HT-29 (cell line): ENCODE data around the gene C19orf12. TPM values are rescaled to one million over a fixed set of nuclear protein-coding genes. Genes with fewer than 3 reads are reported as not detected.

Experiments
- DNase-seq: peaks from one replicate; pipeline ENCODE4 v3.0.0-alpha.2; 2015; ENCODE audit warnings: low spot score
- total RNA-seq: library from RNA; depleted of rRNA; stranded (reverse); fragments of >200 nt; shearing (Covaris generic); gene quantifications from 2 replicates; pipeline ENCODE4 v1.2.3, GENCODE V29; 2014

The C19orf12 gene
- total RNA-seq, 1 experiment from 2014 or later, result 22.4 TPM

GRCh38 chr19:29697523-29698261 is 17.4 kb downstream of the C19orf12 start:
- no peak for DNase-seq

GRCh38 chr19:29696565-29696846 is 18.6 kb downstream of the C19orf12 start:
- no peak for DNase-seq

GRCh38 chr19:29695765-29696564 is 19.1 kb downstream of the C19orf12 start:
- DNase-seq, result no peak

DNA sequence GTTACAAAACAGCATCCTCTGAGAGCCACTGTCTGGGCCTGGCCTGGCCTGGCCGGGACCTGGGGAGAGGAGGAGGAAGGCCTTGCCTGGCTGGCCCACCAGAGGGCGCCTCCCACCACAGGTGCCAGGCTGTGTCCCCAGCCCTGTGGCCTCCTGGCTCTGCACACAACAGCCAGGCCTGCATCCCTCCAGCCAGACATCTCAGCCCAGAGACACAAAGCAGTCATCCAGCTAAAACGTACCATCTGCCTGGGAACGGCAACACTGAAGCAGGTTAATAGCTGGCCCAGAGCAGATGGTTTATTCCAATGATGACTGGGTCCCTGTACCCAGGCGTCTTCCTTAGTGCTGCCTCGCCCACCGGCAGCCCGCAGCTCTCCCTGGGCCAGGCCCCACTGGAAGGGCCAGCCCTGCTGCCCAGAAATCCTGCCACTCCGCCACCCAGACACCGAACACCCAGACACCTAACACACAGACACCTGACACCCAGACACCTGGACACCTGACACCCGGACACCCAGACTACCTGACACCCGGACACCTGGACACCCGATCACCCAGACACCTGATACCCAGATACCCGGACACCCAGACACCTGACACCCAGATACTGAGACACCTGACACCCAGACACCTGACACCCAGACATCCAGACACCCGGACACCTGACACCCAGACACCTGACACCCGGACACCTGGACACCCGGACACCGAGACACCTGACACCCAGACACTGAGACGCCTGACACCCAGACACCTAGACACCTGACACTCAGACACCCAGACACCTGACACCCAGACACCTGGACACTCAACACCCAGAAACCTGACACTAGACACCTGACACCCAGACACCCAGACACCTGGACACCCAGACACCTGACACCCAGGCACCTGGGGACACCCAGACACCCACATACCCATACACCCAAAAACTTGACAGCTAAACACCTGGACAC is 20.1 kb downstream of the C19orf12 start:
- DNase-seq, result peak; percentile 70

- DNase-seq, result no peak
These were observed 20.9 kb downstream of the C19orf12 start for GRCh38 chr19:29694161-29694560.

DNA sequence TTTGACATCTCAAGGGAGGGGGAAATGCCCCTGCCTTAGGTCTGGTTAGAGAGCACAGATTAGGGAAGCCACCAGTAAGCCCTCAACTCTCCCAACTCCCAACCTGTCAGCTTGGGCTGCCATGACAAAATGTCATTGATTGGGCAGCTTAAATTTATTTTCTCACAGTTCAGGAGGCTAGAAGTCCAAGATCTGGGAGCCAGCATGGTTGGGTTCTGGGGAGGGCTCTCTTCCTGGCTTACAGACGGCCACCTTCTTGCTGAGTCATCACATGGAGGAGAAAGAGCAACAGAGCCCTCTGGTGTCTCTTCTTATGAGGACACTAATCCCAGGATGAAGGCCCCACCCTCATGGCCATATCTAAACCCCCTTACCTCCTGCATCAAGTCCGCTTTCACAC is 24.2 kb downstream of the C19orf12 start:
- DNase-seq, result peak; percentile 62

- no peak for DNase-seq
These were observed 26.9 kb downstream of the C19orf12 start for GRCh38 chr19:29687897-29688728.

GRCh38 chr19:29687244-29687896 is 27.7 kb downstream of the C19orf12 start:
- no peak for DNase-seq

- no peak for DNase-seq
These were observed 28.7 kb downstream of the C19orf12 start for GRCh38 chr19:29686285-29686805.

- DNase-seq, result no peak
These were observed 29.7 kb downstream of the C19orf12 start for GRCh38 chr19:29685326-29685725.

GRCh38 chr19:29683009-29683408 is 32.1 kb downstream of the C19orf12 start:
- no peak for DNase-seq

DNA sequence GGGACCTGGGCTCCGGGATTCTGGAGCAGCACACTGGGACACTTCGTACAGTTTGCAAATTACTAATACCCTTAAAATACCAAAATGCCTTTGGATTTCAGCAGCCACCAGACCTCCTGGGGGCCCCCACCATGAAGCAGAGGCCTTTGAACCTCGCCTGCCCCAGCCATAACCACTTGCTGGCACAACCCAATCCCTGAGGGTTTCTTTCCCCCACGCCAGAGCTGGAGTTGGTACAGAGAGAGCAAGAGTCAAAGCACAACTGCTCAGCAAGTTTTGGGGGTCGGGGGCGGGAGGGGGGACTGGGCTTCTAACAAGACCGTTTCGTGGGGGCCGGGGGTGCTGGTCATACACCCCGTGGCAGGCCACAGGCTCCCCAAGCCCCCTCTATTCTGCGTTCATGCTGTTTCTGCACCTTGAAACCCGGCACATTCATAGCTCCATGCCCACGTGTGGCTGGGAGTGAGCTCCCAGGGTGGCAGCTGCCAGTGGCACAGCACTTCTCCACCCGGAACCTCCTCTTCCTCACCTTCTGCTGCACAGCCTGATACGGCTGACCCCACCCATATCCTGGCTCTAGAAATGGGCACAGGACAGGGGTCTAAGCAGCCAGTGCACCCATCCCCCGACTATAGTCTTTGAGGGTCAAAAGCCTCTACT is 32.7 kb downstream of the C19orf12 start:
- no peak for DNase-seq

GRCh38 chr19:29681422-29682235 is 33.4 kb downstream of the C19orf12 start:
- DNase-seq, result no peak

GRCh38 chr19:29680937-29681336 is 34.1 kb downstream of the C19orf12 start:
- no peak for DNase-seq

GRCh38 chr19:29680447-29680846 is 34.6 kb downstream of the C19orf12 start:
- no peak for DNase-seq

- no peak for DNase-seq
These were observed 35.4 kb downstream of the C19orf12 start for GRCh38 chr19:29679598-29680210.

DNA sequence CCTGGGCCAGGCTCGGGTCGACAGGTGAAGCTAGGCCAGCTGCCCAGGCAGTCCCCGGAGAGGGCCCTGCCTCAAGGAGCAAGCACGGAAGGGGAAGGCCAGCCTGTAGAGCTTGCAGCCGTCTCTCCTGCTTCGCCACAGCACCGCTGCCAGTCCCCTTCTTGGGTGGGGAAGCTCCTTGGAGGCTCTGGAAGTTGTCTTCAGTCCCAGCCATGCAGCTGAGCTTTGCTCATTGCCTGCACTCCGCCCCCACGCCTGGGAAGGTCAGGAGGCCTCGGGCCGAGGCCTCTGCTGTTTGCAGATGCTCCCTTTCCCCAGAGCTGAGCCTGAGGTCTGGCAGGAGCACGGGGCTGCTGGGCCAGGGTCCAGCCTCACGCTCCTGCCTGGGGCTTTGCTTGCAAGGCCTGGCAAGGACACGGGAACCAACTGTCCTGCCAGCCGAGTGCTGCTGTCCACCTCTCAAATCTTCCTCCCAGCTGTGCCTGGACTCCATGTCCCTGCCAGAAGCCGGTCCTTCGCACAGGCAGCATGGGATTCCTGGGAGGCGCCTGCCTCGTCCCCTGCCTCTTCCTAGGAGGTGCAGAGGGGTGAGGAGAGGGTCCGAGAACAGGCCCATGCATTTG is 36.5 kb downstream of the C19orf12 start:
- no peak for DNase-seq
